ENCODE data around the gene ZNF488.
"Not testable (repeated sequence)": the region's sequence is repeated elsewhere in the genome, so short reads cannot be mapped to it uniquely, and the experiment has no call there.

The ZNF488 gene

GRCh38 chr10:47400251-47400650 is 16.2 kb upstream of the ZNF488 start:
- DNase-seq (ENCODE audit: low read depth): no peak
- no peak overlapping the region for H3K4me3 ChIP-seq (ENCODE audit: low read length)
- no peak for TF ChIP-seq CTCF (conservative IDR thresholded peaks at IDR 0.05; ENCODE audit: low read depth, low read length)

- no peak for TF ChIP-seq CTCF (conservative IDR thresholded peaks at IDR 0.05; ENCODE audit: low read depth, low read length)
- no peak for DNase-seq (ENCODE audit: low read depth)
Observed at GRCh38 chr10:47397256-47397655, 13.2 kb upstream of the ZNF488 start.

GRCh38 chr10:47396311-47396717 is 12.2 kb upstream of the ZNF488 start:
- DNase-seq (ENCODE audit: low read depth): no peak
- no peak overlapping the region for H3K4me3 ChIP-seq (ENCODE audit: low read length)
- TF ChIP-seq CTCF (conservative IDR thresholded peaks at IDR 0.05; ENCODE audit: low read depth, low read length): no peak

More at GRCh38 chr10:47397256-47397655, 13.2 kb upstream of the ZNF488 start:
- no peak overlapping the region for H3K4me3 ChIP-seq (ENCODE audit: low read length)

- H3K4me3 ChIP-seq (ENCODE audit: low read length): no peak overlapping the region
- DNase-seq (ENCODE audit: low read depth): no peak
- no peak for TF ChIP-seq CTCF (conservative IDR thresholded peaks at IDR 0.05; ENCODE audit: low read depth, low read length)
Observed at GRCh38 chr10:47389619-47390018, 5.5 kb upstream of the ZNF488 start.

- no peak overlapping the region for H3K4me3 ChIP-seq (ENCODE audit: low read length)
- DNase-seq (ENCODE audit: low read depth): no peak
- TF ChIP-seq CTCF (conservative IDR thresholded peaks at IDR 0.05; ENCODE audit: low read depth, low read length): no peak
Observed at GRCh38 chr10:47388879-47389278, 4.8 kb upstream of the ZNF488 start.

- DNase-seq (ENCODE audit: low read depth); H3K4me3 ChIP-seq (ENCODE audit: low read length): not testable (repeated sequence)
Observed at GRCh38 chr10:47386104-47386503, 2.0 kb upstream of the ZNF488 start.

- H3K4me3 ChIP-seq (ENCODE audit: low read length): peak overlapping the region; percentile 69
- TF ChIP-seq CTCF (conservative IDR thresholded peaks at IDR 0.05; ENCODE audit: low read depth, low read length): no peak
- DNase-seq (ENCODE audit: low read depth): no peak
Observed at GRCh38 chr10:47383261-47384147, 589 bp downstream of the ZNF488 start.
